Measurements from ENCODE around the gene ATOX1.

Gene ATOX1

GRCh38 chr5:151770383-151771258 is 12.2 kb upstream of the ATOX1 start:
- FAIRE-seq (no peak), DNase-seq (ENCODE audit: low spot score) (no peak)

- no peak for DNase-seq (ENCODE audit: low spot score)
- no peak for FAIRE-seq
Observed at GRCh38 chr5:151766975-151767374, 8.5 kb upstream of the ATOX1 start.

- DNase-seq (ENCODE audit: low spot score): no peak
- FAIRE-seq: no peak
Observed at GRCh38 chr5:151764801-151765200, 6.4 kb upstream of the ATOX1 start.

GRCh38 chr5:151758141-151758429 is 346 bp downstream of the ATOX1 start:
- no peak for FAIRE-seq
- no peak for DNase-seq (ENCODE audit: low spot score)

GRCh38 chr5:151757233-151758140 is 944 bp downstream of the ATOX1 start:
- DNase-seq (ENCODE audit: low spot score): no peak
- FAIRE-seq: no peak

GRCh38 chr5:151755383-151755782 is 3.0 kb downstream of the ATOX1 start:
- no peak for FAIRE-seq
- no peak for DNase-seq (ENCODE audit: low spot score)

- DNase-seq (ENCODE audit: low spot score) (no peak), FAIRE-seq (no peak)
Observed at GRCh38 chr5:151751593-151751992, 6.8 kb downstream of the ATOX1 start.

GRCh38 chr5:151751091-151751490 is 7.3 kb downstream of the ATOX1 start:
- no peak for FAIRE-seq
- DNase-seq (ENCODE audit: low spot score): peak; percentile 42

GRCh38 chr5:151750121-151750520 is 8.3 kb downstream of the ATOX1 start:
- DNase-seq (ENCODE audit: low spot score): no peak
- FAIRE-seq: no peak

GRCh38 chr5:151745071-151745705 is 13.2 kb downstream of the ATOX1 start:
- DNase-seq (ENCODE audit: low spot score) (peak; percentile 94), FAIRE-seq (peak; percentile 89)

- DNase-seq (ENCODE audit: low spot score) (no peak), FAIRE-seq (no peak)
Observed at GRCh38 chr5:151743530-151743929, 14.9 kb downstream of the ATOX1 start.

- FAIRE-seq: no peak
- peak; percentile 67 for DNase-seq (ENCODE audit: low spot score)
Observed at GRCh38 chr5:151742870-151743294, 15.5 kb downstream of the ATOX1 start.

- peak; percentile 89 for DNase-seq (ENCODE audit: low spot score)
- peak; percentile 72 for FAIRE-seq
Observed at GRCh38 chr5:151741678-151742423, 16.6 kb downstream of the ATOX1 start.

- FAIRE-seq (peak; percentile 76), DNase-seq (ENCODE audit: low spot score) (peak; percentile 76)
Observed at GRCh38 chr5:151740958-151741373, 17.5 kb downstream of the ATOX1 start.

GRCh38 chr5:151740336-151740942 is 18.0 kb downstream of the ATOX1 start:
- DNase-seq (ENCODE audit: low spot score) (peak; percentile 91), FAIRE-seq (peak; percentile 72)

GRCh38 chr5:151739939-151740335 is 18.5 kb downstream of the ATOX1 start:
- peak; percentile 79 for FAIRE-seq
- peak; percentile 90 for DNase-seq (ENCODE audit: low spot score)

- FAIRE-seq (no peak), DNase-seq (ENCODE audit: low spot score) (no peak)
Observed at GRCh38 chr5:151739395-151739794, 19.0 kb downstream of the ATOX1 start.

- FAIRE-seq: no peak
- DNase-seq (ENCODE audit: low spot score): no peak
Observed at GRCh38 chr5:151738125-151738848, 20.1 kb downstream of the ATOX1 start.

GRCh38 chr5:151737431-151737830 is 21.0 kb downstream of the ATOX1 start:
- no peak for FAIRE-seq
- no peak for DNase-seq (ENCODE audit: low spot score)

GRCh38 chr5:151735646-151736045 is 22.8 kb downstream of the ATOX1 start:
- no peak for FAIRE-seq
- DNase-seq (ENCODE audit: low spot score): no peak
